Measurements from ENCODE around the gene ZBTB38. TPM values are rescaled to one million over a fixed set of nuclear protein-coding genes. Genes with fewer than 3 reads are reported as not detected.

ZBTB38 gene
- total and polyA plus RNA-seq, 2 of the 13 experiments (the other 11 are each of a cell fraction or from before 2014, with no cell fraction given) = 26.8 to 51.7 TPM

- TF ChIP-seq, protein P1, sequence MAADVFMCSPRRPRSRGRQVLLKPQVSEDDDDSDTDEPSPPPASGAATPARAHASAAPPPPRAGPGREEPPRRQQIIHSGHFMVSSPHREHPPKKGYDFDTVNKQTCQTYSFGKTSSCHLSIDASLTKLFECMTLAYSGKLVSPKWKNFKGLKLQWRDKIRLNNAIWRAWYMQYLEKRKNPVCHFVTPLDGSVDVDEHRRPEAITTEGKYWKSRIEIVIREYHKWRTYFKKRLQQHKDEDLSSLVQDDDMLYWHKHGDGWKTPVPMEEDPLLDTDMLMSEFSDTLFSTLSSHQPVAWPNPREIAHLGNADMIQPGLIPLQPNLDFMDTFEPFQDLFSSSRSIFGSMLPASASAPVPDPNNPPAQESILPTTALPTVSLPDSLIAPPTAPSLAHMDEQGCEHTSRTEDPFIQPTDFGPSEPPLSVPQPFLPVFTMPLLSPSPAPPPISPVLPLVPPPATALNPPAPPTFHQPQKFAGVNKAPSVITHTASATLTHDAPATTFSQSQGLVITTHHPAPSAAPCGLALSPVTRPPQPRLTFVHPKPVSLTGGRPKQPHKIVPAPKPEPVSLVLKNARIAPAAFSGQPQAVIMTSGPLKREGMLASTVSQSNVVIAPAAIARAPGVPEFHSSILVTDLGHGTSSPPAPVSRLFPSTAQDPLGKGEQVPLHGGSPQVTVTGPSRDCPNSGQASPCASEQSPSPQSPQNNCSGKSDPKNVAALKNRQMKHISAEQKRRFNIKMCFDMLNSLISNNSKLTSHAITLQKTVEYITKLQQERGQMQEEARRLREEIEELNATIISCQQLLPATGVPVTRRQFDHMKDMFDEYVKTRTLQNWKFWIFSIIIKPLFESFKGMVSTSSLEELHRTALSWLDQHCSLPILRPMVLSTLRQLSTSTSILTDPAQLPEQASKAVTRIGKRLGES (CRISPR knock-in tag; IDR thresholded peaks at IDR 0.05; ENCODE audit: borderline replicate concordance) = no peak
- TF ChIP-seq ZMYM3 (CRISPR knock-in tag; IDR thresholded peaks at IDR 0.05) = peak; percentile 99
- TF ChIP-seq TOE1 (CRISPR knock-in tag; IDR thresholded peaks at IDR 0.05) = 0 out of 2 replicates have a peak, but pooled peaks have one; percentile 26
- no peak for TF ChIP-seq HNRNPUL1 (IDR thresholded peaks at IDR 0.05; ENCODE audit: low read depth, low read length)
- TF ChIP-seq, protein P2, sequence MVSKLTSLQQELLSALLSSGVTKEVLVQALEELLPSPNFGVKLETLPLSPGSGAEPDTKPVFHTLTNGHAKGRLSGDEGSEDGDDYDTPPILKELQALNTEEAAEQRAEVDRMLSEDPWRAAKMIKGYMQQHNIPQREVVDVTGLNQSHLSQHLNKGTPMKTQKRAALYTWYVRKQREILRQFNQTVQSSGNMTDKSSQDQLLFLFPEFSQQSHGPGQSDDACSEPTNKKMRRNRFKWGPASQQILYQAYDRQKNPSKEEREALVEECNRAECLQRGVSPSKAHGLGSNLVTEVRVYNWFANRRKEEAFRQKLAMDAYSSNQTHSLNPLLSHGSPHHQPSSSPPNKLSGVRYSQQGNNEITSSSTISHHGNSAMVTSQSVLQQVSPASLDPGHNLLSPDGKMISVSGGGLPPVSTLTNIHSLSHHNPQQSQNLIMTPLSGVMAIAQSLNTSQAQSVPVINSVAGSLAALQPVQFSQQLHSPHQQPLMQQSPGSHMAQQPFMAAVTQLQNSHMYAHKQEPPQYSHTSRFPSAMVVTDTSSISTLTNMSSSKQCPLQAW (CRISPR knock-in tag; IDR thresholded peaks at IDR 0.05) = peak; percentile 90
- TF ChIP-seq SRSF9 (IDR thresholded peaks at IDR 0.05; ENCODE audit: borderline replicate concordance, insufficient read depth, low read depth, low read length, poor library complexity, severe bottlenecking) = no peak
- no peak for TF ChIP-seq JARID2 (CRISPR knock-in tag; IDR thresholded peaks at IDR 0.05; ENCODE audit: insufficient replicate concordance)
- no peak for TF ChIP-seq TSC22D2 (CRISPR knock-in tag; IDR thresholded peaks at IDR 0.05; ENCODE audit: borderline replicate concordance)
- no peak for TF ChIP-seq ZNF629 (CRISPR knock-in tag; conservative IDR thresholded peaks at IDR 0.05)
- TF ChIP-seq ONECUT2 (CRISPR knock-in tag; IDR thresholded peaks at IDR 0.05) = no peak
- TF ChIP-seq, protein P3, sequence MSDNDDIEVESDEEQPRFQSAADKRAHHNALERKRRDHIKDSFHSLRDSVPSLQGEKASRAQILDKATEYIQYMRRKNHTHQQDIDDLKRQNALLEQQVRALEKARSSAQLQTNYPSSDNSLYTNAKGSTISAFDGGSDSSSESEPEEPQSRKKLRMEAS (IDR thresholded peaks at IDR 0.05) = peak; percentile 72
- TF ChIP-seq CBX2 (IDR thresholded peaks at IDR 0.05; ENCODE audit: low read depth, low read length) = no peak
- no peak for TF ChIP-seq CBX2 (CRISPR knock-in tag; IDR thresholded peaks at IDR 0.05; ENCODE audit: low read depth)
- peak; percentile 58; the same call in 1 of the 2 replicates for TF ChIP-seq ZKSCAN8 (CRISPR knock-in tag; IDR thresholded peaks at IDR 0.05; ENCODE audit: borderline replicate concordance)
- peak; percentile 33; the same call in 1 of the 2 replicates for TF ChIP-seq ZSCAN21 (CRISPR knock-in tag; IDR thresholded peaks at IDR 0.05; ENCODE audit: borderline replicate concordance)
- no peak for TF ChIP-seq RORA (CRISPR knock-in tag; IDR thresholded peaks at IDR 0.05)
- no peak for TF ChIP-seq ZNF225 (CRISPR knock-in tag; IDR thresholded peaks at IDR 0.05)
- TF ChIP-seq, protein P4, sequence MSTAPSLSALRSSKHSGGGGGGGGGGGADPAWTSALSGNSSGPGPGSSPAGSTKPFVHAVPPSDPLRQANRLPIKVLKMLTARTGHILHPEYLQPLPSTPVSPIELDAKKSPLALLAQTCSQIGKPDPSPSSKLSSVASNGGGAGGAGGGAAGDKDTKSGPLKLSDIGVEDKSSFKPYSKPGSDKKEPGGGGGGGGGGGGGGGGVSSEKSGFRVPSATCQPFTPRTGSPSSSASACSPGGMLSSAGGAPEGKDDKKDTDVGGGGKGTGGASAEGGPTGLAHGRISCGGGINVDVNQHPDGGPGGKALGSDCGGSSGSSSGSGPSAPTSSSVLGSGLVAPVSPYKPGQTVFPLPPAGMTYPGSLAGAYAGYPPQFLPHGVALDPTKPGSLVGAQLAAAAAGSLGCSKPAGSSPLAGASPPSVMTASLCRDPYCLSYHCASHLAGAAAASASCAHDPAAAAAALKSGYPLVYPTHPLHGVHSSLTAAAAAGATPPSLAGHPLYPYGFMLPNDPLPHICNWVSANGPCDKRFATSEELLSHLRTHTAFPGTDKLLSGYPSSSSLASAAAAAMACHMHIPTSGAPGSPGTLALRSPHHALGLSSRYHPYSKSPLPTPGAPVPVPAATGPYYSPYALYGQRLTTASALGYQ (CRISPR knock-in tag; IDR thresholded peaks at IDR 0.05) = peak; percentile 92
- no peak for TF ChIP-seq MXD4 (CRISPR knock-in tag; IDR thresholded peaks at IDR 0.05)
- TF ChIP-seq HOXD1 (CRISPR knock-in tag; IDR thresholded peaks at IDR 0.05) = no peak
- TF ChIP-seq, protein P5, sequence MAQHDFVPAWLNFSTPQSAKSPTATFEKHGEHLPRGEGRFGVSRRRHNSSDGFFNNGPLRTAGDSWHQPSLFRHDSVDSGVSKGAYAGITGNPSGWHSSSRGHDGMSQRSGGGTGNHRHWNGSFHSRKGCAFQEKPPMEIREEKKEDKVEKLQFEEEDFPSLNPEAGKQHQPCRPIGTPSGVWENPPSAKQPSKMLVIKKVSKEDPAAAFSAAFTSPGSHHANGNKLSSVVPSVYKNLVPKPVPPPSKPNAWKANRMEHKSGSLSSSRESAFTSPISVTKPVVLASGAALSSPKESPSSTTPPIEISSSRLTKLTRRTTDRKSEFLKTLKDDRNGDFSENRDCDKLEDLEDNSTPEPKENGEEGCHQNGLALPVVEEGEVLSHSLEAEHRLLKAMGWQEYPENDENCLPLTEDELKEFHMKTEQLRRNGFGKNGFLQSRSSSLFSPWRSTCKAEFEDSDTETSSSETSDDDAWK (CRISPR knock-in tag; IDR thresholded peaks at IDR 0.05) = no peak
- TF ChIP-seq ATF7 (IDR thresholded peaks at IDR 0.05) = no peak
- no peak for TF ChIP-seq ATF7 (CRISPR knock-in tag; IDR thresholded peaks at IDR 0.05)
Measured at GRCh38 chr3:141360888-141361598, 7.3 kb upstream of the ZBTB38 start (continued).

Data from HepG2 (cell line).